Measurements from ENCODE around the gene CLSTN2.

GRCh38 chr3:139893963-139894642 lies 40.9 kb upstream of the CLSTN2 start:
- TF ChIP-seq CTCF (conservative IDR thresholded peaks at IDR 0.05; ENCODE audit: low read depth, low read length) (no peak), RCOR1 (IDR thresholded peaks at IDR 0.05; ENCODE audit: insufficient replicate concordance, low read length) (no peak), CEBPB (IDR thresholded peaks at IDR 0.05; ENCODE audit: low read depth, low read length) (no peak), MXI1 (IDR thresholded peaks at IDR 0.05; ENCODE audit: borderline replicate concordance, low read depth, low read length) (no peak), POLR2A (IDR thresholded peaks at IDR 0.05; ENCODE audit: low read depth, low read length) (no peak), USF2 (IDR thresholded peaks at IDR 0.05; ENCODE audit: low read depth, low read length) (no peak), RAD21 (IDR thresholded peaks at IDR 0.05; ENCODE audit: low read length) (no peak), MAZ (IDR thresholded peaks at IDR 0.05; ENCODE audit: borderline replicate concordance, low read depth, low read length) (no peak)

All from IMR-90 (cell line).